Endothelial cell (in vitro differentiated cells): Measurements from ENCODE around the gene RAB6B. TPM values are rescaled to one million over a fixed set of nuclear protein-coding genes. Genes with fewer than 3 reads are reported as not detected.

ENCODE experiments used
- DNase-seq: peaks from one replicate; pipeline ENCODE4 v3.0.0; 2021; ENCODE audit warnings: low spot score
- H3K27ac Mint-ChIP-seq: one replicate; pipeline ENCODE4 v1.8.0; 2021; ENCODE audit warnings: mixed read lengths, inconsistent platforms; ENCODE audit not compliant: unreplicated experiment
- H3K27me3 Mint-ChIP-seq: one replicate; pipeline ENCODE4 v1.8.0; 2021; ENCODE audit warnings: mild to moderate bottlenecking, moderate library complexity, mixed read lengths, inconsistent platforms; ENCODE audit not compliant: unreplicated experiment
- H3K36me3 Mint-ChIP-seq: one replicate; pipeline ENCODE4 v1.8.0; 2021; ENCODE audit warnings: mild to moderate bottlenecking, low read depth, mixed read lengths, inconsistent platforms; ENCODE audit not compliant: unreplicated experiment
- H3K4me1 Mint-ChIP-seq: one replicate; pipeline ENCODE4 v1.8.0; 2021; ENCODE audit warnings: mild to moderate bottlenecking, mixed read lengths, inconsistent platforms; ENCODE audit not compliant: unreplicated experiment
- H3K4me3 Mint-ChIP-seq: one replicate; pipeline ENCODE4 v1.8.0; 2021; ENCODE audit warnings: mild to moderate bottlenecking, mixed read lengths, inconsistent platforms; ENCODE audit not compliant: unreplicated experiment
- H3K9me3 Mint-ChIP-seq: one replicate; pipeline ENCODE4 v1.8.0; 2021; ENCODE audit warnings: mixed read lengths, inconsistent platforms; ENCODE audit not compliant: unreplicated experiment
- total RNA-seq: library from RNA; stranded (reverse); fragmentation: NEBNext Ultra II Directional; extraction: Animal tissue kit (Norgen Biotek cat#: 25700); gene quantifications from one replicate; pipeline ENCODE4 v1.2.1, GENCODE V29; 2021; ENCODE audit not compliant: unreplicated experiment
- TF ChIP-seq, protein P1 (sequence below): fragments of 200-600 bp; sonication (generic); IDR thresholded peaks from one replicate; pipeline ENCODE4 v1.5.0; 2021; ENCODE audit warnings: antibody characterized with exemption; ENCODE audit not compliant: unreplicated experiment

RAB6B gene
- total RNA-seq, 1 donor from 2014 or later: 3.9 TPM

GRCh38 chr3:133894353-133895207, 1.1 kb downstream of the RAB6B start:
- Mint-ChIP-seq H3K4me1 (peaks cover 3% of the 10 kb centered on the region), H3K9me3 (no peaks in the 10 kb centered on the region), H3K27me3 (peaks cover 15% of the 10 kb centered on the region), H3K36me3 (no peaks in the 10 kb centered on the region), H3K4me3 (peak overlapping the region; percentile 42), H3K27ac (no peak overlapping the region)
- TF ChIP-seq, protein P1, sequence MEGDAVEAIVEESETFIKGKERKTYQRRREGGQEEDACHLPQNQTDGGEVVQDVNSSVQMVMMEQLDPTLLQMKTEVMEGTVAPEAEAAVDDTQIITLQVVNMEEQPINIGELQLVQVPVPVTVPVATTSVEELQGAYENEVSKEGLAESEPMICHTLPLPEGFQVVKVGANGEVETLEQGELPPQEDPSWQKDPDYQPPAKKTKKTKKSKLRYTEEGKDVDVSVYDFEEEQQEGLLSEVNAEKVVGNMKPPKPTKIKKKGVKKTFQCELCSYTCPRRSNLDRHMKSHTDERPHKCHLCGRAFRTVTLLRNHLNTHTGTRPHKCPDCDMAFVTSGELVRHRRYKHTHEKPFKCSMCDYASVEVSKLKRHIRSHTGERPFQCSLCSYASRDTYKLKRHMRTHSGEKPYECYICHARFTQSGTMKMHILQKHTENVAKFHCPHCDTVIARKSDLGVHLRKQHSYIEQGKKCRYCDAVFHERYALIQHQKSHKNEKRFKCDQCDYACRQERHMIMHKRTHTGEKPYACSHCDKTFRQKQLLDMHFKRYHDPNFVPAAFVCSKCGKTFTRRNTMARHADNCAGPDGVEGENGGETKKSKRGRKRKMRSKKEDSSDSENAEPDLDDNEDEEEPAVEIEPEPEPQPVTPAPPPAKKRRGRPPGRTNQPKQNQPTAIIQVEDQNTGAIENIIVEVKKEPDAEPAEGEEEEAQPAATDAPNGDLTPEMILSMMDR: no peak
- no peak for DNase-seq

- H3K27ac Mint-ChIP-seq: no peak overlapping the region
- TF ChIP-seq, protein P1: no peak
- DNase-seq: no peak
- no peaks in the 10 kb centered on the region for H3K9me3 Mint-ChIP-seq
- peaks cover 3% of the 10 kb centered on the region for H3K4me1 Mint-ChIP-seq
- H3K36me3 Mint-ChIP-seq: no peaks in the 10 kb centered on the region
- no peak overlapping the region for H3K4me3 Mint-ChIP-seq
- peaks cover 15% of the 10 kb centered on the region for H3K27me3 Mint-ChIP-seq
Measured at GRCh38 chr3:133893683-133894352, 1.9 kb downstream of the RAB6B start.

GRCh38 chr3:133892541-133893231, 3.0 kb downstream of the RAB6B start:
- Mint-ChIP-seq H3K4me3 (no peak overlapping the region), H3K27me3 (peaks cover 15% of the 10 kb centered on the region)

DNA sequence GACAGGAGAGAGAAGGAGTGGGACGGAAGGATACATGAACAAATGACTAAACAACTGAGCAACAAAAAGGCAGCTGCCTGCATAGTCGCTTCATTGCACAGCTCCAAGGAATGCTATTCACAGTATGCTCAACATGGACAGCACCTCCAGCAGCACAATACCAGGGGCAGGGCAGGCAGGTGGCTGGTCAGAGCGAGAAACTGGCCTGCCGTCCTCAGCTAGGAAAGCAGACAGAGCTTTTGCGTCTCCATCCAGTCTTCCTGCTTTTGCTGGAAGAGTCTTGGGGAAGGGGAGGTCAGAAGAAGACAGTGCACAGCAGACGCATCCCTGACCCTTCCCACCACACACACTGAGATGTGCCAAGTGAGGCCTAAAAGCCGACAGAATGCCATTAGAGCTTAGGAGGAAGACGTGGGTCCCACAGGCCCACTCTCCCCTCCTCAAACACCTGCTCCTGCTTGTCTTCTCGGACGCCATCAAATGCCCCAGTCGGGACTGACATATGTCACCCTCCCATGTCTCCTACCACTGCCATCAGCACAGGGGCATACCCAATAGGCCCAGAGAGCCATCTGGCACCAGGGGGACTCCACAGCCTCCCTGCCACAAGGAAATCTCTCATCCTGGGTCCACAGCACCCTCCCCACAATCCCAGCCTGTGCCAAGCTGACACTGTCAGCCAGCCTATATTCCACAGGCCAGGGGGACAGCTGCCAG, 3.9 kb downstream of the RAB6B start:
- no peak for DNase-seq
- no peak overlapping the region for H3K4me3 Mint-ChIP-seq
- H3K9me3 Mint-ChIP-seq: no peaks in the 10 kb centered on the region
- no peaks in the 10 kb centered on the region for H3K36me3 Mint-ChIP-seq
- peaks cover 8% of the 10 kb centered on the region for H3K27me3 Mint-ChIP-seq
- H3K27ac Mint-ChIP-seq: no peak overlapping the region
- TF ChIP-seq, protein P1: no peak
- H3K4me1 Mint-ChIP-seq: peaks cover 8% of the 10 kb centered on the region

More at GRCh38 chr3:133892541-133893231, 3.0 kb downstream of the RAB6B start:
- H3K4me1 Mint-ChIP-seq: peaks cover 10% of the 10 kb centered on the region
- no peak for DNase-seq
- no peaks in the 10 kb centered on the region for H3K36me3 Mint-ChIP-seq
- TF ChIP-seq, protein P1: no peak
- no peaks in the 10 kb centered on the region for H3K9me3 Mint-ChIP-seq
- H3K27ac Mint-ChIP-seq: no peak overlapping the region
